HUDEP-2 (cell line): Measurements from ENCODE around the gene EBNA1BP2.
"Not testable (repeated sequence)": the region's sequence is repeated elsewhere in the genome, so short reads cannot be mapped to it uniquely, and the experiment has no call there.

ENCODE experiments used
- DNase-seq, 76 experiments: peaks; one replicate each; lab custom pipeline; 2025; ENCODE audit not compliant: unreplicated experiment in 76 of 76; lab: John Stamatoyannopoulos, UW

Gene EBNA1BP2

DNA sequence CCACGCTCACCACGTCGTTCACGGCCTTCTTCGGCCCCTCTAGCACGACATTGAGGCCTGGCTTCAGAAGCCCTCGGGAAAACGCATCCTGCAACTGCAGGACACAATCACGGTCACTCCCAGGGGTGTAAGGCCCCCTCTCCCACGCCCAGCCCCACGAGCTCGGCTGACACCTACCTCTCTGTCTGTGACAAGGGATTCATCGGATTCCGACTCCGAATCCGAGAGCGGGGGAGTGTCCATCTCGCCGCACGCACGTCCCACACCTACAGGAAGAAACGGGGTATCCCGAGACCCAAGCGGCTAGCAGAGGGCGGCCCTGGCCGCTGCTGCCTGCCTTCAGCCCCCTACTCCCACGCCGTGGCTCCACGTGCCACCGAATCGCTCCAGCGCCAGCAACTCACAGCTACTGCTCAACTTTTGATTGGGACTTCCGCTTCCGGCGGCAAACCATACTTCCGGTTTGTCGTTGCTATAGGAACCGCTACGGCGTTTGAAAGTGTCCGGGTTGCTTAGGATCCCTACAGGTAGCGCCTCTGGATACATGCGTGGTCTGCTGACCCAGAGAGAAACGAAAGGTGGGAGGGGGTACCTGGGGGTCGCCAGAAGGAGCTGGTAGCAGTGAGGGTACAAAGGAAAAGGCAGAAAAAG lies at the start of gene EBNA1BP2, which contains the start of gene CFAP57:
Gene EBNA1BP2 (minus strand): TSS at position 415 of the 651 bp plus-strand sequence. CDS start 172 bp downstream, at position 243.
Gene CFAP57 (plus strand): TSS at position 455 of the 651 bp plus-strand sequence. CDS start 424 bp downstream, outside the sequence.
- peak in 75 of 76 experiments; percentile 40 to 94 (median 84) for DNase-seq

GRCh38 chr1:43221797-43222196 lies 49.7 kb upstream of the EBNA1BP2 start:
- DNase-seq, result no peak

- DNase-seq, result no peak
Measured at GRCh38 chr1:43220905-43221778, 49.1 kb upstream of the EBNA1BP2 start.

- no peak for DNase-seq
Measured at GRCh38 chr1:43217747-43218146, 45.7 kb upstream of the EBNA1BP2 start.

GRCh38 chr1:43214501-43215444 lies 42.7 kb upstream of the EBNA1BP2 start:
- DNase-seq, result no peak

- DNase-seq, result not testable (repeated sequence)
Measured at GRCh38 chr1:43208277-43208676, 36.2 kb upstream of the EBNA1BP2 start.

GRCh38 chr1:43207229-43207853 lies 35.3 kb upstream of the EBNA1BP2 start:
- DNase-seq, result no peak

GRCh38 chr1:43206600-43207228 lies 34.6 kb upstream of the EBNA1BP2 start:
- no peak for DNase-seq

DNA sequence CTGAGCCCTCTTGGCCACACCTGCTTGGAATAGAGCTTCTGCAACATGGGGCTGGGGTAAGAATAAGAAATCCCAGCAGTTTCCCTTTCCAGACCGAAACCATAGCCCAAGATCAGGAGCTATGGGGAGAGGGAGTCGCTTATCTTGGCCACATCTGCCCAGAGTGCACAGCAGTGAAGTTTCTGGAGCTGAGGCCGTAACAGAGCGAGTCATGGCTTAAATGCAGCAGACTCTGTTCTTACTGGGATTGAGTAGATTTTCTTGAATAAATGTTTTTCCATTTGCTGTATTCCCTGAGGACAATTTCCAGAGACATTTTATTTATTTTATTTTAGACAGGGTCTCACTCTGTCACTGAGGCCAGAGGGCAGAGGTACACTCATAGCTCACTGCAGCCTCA lies 33.6 kb upstream of the EBNA1BP2 start:
- no peak for DNase-seq

GRCh38 chr1:43204394-43204793 lies 32.3 kb upstream of the EBNA1BP2 start:
- DNase-seq, result no peak

GRCh38 chr1:43203859-43204258 lies 31.8 kb upstream of the EBNA1BP2 start:
- DNase-seq, result no peak

- no peak for DNase-seq
Measured at GRCh38 chr1:43199093-43199726, 27.1 kb upstream of the EBNA1BP2 start.

DNA sequence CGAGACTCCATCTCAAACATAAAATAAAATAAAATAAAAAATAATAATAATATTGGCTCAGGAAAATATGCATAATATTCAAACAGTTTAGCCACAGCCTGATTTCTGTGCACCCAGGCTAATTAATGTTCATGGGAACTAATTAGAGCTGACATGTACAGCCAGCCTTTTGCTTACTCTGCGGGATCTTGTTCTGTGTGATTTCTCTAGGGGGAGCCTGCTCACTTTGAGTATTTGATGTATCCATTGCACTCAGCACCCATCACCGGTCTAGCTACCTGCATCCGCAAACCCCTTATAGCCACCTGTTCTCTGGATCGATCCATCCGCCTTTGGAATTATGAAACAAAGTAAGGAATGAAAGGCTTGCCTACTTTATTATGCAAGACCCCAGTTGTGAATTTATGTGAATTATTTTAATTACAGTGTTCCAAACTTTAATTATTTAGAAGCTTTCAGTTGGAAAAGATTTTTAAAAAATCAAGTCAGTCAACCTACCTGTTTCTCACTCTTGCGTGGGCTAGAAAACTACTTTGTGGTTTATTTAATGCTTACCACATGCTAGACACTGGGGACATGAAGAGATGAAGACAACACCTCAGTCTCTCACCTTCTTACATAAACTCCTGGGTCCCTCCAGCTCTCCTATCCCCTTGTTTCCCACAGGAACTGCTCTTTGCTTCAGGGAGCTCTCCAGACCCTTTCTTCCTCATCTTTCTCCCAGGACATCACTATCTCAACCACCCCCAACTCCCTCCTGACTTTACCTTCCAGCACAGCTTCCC lies 25.4 kb upstream of the EBNA1BP2 start:
- DNase-seq, result no peak

DNA sequence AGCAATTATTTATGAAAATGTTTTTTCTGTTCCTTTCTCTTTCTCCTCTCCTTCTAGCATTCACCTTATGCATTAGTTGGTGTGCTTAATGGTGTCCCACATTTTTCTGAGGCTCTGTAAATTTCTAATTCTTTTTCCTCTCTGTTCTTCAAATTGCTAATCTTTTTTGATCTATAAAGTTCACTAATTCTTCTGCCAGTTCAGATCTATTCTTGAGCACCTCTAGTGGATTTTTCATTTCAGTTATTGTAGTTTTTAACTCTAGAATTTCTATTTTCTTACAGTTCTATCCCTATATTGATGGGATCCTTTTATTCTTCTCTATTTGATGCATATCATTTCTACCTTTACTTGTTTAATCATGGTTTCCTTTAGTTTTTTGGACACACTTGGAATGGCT lies 22.4 kb upstream of the EBNA1BP2 start:
- DNase-seq, result no peak

DNA sequence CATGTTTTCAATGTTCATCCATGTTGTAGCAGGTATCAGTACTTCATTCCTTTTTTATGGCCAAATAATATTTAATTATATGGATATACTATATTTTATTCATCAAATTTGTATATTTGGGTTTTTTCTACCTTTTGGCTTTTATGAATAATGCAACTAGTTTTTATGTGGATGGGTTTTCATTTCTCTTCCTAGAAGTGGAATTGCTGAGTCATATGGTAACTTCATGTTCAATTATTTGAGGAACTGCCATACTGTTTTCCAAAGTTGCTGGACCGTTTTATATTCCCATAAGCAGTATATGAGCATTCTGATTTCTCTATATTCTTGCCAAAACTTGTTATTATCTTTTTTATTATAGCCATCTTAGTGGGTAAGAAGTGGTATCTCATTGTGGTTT lies 16.0 kb upstream of the EBNA1BP2 start:
- no peak for DNase-seq

DNA sequence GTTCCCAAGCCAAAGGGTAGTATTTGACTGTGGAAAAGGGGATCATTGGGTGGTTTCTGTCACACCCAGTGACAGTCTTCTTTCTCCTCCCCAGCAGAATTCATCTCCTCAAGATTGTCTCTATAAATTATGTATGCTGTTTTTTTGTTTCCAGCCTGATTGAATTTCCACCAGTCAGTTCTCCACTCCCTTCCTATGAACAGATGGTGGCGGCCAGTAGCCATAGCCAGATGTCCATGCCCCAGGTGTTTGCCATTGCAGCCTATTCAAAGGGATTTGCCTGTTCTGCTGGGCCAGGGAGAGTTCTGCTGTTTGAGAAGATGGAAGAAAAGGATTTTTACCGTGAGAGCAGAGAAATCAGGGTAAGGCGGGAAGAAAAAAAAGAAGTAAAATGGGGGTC lies 12.9 kb upstream of the EBNA1BP2 start:
- no peak for DNase-seq

- DNase-seq, result no peak
Measured at GRCh38 chr1:43184388-43184787, 12.3 kb upstream of the EBNA1BP2 start.

- no peak for DNase-seq
Measured at GRCh38 chr1:43177691-43178090, 5.6 kb upstream of the EBNA1BP2 start.

- no peak for DNase-seq
Measured at GRCh38 chr1:43174873-43175272, 2.8 kb upstream of the EBNA1BP2 start.
